Ishikawa (cell line): ENCODE data around the gene CBR3.

Experiments
- CEBPB ChIP-seq: IDR thresholded peaks from 2 replicates; pipeline ENCODE4 v1.6.1; 2012
- CREB1 ChIP-seq: IDR thresholded peaks from 2 replicates; pipeline ENCODE4 v1.6.1; 2012; ENCODE audit warnings: low read depth
- EGR1 ChIP-seq: IDR thresholded peaks from 2 replicates; pipeline ENCODE4 v1.6.1; 2012
- EP300 ChIP-seq: IDR thresholded peaks from 2 replicates; pipeline ENCODE4 v1.6.1; 2012; ENCODE audit warnings: borderline replicate concordance
- FOXM1 ChIP-seq: IDR thresholded peaks from 2 replicates; pipeline ENCODE4 v1.6.1; 2012; ENCODE audit warnings: low read depth, borderline replicate concordance
- NFIC ChIP-seq: IDR thresholded peaks from 2 replicates; pipeline ENCODE4 v1.6.1; 2012
- RAD21 ChIP-seq: IDR thresholded peaks from 2 replicates; pipeline ENCODE4 v1.6.1; 2012; ENCODE audit warnings: low read depth
- TAF1 ChIP-seq: IDR thresholded peaks from 2 replicates; pipeline ENCODE4 v1.6.1; 2012; ENCODE audit warnings: low read depth, mild to moderate bottlenecking
- TCF12 ChIP-seq: IDR thresholded peaks from 2 replicates; pipeline ENCODE4 v1.6.1; 2012; ENCODE audit warnings: low read depth
- TEAD4 ChIP-seq: IDR thresholded peaks from 2 replicates; pipeline ENCODE4 v1.6.1; 2012
- YY1 ChIP-seq: IDR thresholded peaks from 2 replicates; pipeline ENCODE4 v1.6.1; 2012; ENCODE audit warnings: low read depth
- ZBTB7A ChIP-seq: IDR thresholded peaks from 2 replicates; pipeline ENCODE4 v1.6.1; 2012; ENCODE audit warnings: low read depth
- TF ChIP-seq, protein P1 (sequence below): IDR thresholded peaks from 2 replicates; pipeline ENCODE4 v1.6.1; 2012
- TF ChIP-seq, protein P2 (sequence below): IDR thresholded peaks from 2 replicates; pipeline ENCODE4 v1.6.1; 2012; ENCODE audit warnings: low read depth, mild to moderate bottlenecking
- TF ChIP-seq, protein P3 (sequence below): IDR thresholded peaks from 2 replicates; pipeline ENCODE4 v1.6.1; 2012

The CBR3 gene

DNA sequence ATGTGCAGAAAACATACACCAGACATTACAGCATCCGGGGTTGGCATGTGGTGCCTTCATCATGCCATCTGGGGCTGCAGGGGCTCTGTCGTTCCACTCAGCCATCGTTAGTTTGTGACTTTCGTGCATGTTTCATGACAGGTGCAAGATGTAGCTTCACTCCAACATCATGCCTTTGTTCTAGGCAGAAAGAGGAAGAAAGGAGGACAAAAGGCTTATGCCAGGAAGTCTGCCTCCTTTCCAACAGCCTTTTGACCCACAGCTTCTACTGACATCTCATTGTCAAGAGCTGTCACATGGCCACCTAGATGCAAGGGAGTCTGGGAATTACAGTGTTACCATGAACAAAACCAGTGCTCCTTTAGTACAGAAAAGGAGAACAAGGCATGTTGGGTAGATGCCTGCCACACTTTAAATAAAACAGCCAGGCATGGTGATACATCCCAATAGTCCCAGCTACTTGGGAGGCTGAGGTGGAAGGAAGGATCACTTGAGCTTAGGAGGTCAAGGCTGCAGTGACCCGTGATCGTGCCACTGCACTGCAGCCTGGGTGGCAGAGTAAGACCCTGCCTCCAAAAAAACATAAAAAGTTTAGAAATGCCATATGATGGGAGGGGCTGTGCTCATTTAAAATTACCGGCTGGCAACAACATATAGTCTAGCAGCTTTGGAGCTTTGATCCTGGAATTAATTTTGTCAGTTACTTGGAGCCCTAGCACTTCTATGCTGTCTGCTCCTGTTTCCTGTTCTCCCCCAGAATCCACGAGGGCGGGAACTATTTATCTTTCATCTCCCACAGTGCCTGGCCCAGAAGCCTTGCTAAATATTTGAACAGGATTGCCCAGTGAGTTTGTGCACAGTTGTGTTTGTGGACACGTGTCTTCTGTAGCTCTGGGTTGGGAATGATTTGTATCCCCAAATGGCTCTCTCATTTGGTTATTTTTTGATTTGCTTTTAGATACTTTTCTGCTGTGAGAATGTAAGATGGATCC, 29.2 kb downstream of the CBR3 start:
- TF ChIP-seq, protein P1, sequence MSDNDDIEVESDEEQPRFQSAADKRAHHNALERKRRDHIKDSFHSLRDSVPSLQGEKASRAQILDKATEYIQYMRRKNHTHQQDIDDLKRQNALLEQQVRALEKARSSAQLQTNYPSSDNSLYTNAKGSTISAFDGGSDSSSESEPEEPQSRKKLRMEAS: no peak
- TF ChIP-seq TCF12: no peak
- no peak for TF ChIP-seq TAF1
- TF ChIP-seq TEAD4: no peak
- no peak for TF ChIP-seq CREB1
- TF ChIP-seq NFIC: no peak
- no peak for TF ChIP-seq EP300
- TF ChIP-seq ZBTB7A: no peak
- no peak for TF ChIP-seq RAD21
- TF ChIP-seq EGR1: no peak
- TF ChIP-seq, protein P2, sequence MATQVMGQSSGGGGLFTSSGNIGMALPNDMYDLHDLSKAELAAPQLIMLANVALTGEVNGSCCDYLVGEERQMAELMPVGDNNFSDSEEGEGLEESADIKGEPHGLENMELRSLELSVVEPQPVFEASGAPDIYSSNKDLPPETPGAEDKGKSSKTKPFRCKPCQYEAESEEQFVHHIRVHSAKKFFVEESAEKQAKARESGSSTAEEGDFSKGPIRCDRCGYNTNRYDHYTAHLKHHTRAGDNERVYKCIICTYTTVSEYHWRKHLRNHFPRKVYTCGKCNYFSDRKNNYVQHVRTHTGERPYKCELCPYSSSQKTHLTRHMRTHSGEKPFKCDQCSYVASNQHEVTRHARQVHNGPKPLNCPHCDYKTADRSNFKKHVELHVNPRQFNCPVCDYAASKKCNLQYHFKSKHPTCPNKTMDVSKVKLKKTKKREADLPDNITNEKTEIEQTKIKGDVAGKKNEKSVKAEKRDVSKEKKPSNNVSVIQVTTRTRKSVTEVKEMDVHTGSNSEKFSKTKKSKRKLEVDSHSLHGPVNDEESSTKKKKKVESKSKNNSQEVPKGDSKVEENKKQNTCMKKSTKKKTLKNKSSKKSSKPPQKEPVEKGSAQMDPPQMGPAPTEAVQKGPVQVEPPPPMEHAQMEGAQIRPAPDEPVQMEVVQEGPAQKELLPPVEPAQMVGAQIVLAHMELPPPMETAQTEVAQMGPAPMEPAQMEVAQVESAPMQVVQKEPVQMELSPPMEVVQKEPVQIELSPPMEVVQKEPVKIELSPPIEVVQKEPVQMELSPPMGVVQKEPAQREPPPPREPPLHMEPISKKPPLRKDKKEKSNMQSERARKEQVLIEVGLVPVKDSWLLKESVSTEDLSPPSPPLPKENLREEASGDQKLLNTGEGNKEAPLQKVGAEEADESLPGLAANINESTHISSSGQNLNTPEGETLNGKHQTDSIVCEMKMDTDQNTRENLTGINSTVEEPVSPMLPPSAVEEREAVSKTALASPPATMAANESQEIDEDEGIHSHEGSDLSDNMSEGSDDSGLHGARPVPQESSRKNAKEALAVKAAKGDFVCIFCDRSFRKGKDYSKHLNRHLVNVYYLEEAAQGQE: no peak
- no peak for TF ChIP-seq CEBPB
- TF ChIP-seq, protein P3, sequence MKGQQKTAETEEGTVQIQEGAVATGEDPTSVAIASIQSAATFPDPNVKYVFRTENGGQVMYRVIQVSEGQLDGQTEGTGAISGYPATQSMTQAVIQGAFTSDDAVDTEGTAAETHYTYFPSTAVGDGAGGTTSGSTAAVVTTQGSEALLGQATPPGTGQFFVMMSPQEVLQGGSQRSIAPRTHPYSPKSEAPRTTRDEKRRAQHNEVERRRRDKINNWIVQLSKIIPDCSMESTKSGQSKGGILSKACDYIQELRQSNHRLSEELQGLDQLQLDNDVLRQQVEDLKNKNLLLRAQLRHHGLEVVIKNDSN: no peak; the same call in 1 of the 2 replicates
- TF ChIP-seq YY1: no peak
- TF ChIP-seq FOXM1: no peak

DNA sequence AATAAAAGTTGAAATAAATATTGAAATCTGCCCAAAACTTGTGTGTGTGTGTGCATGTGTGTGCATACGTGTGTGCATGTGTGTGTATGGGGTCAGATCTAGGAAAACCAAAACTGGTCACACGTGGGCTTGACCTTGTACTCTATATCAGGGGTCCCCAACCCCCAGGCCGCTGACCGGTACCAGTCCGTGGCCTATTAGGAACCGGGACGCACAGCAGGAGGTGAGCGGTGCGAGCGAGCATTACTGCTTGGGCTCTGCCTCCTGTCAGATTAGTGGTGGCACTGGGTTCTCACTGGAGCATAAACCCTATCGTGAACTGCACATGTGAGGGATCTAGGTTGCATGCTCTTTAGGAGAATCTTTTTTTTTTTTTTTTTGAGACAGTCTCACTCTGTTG, 30.5 kb downstream of the CBR3 start:
- TF ChIP-seq CEBPB (no peak), RAD21 (no peak), TAF1 (no peak), ZBTB7A (no peak), CREB1 (no peak), TCF12 (no peak), FOXM1 (no peak), EP300 (no peak), NFIC (no peak), YY1 (no peak), TEAD4 (no peak), EGR1 (no peak)
- TF ChIP-seq, protein P2: no peak
- TF ChIP-seq, protein P1: no peak
- TF ChIP-seq, protein P3: no peak

DNA sequence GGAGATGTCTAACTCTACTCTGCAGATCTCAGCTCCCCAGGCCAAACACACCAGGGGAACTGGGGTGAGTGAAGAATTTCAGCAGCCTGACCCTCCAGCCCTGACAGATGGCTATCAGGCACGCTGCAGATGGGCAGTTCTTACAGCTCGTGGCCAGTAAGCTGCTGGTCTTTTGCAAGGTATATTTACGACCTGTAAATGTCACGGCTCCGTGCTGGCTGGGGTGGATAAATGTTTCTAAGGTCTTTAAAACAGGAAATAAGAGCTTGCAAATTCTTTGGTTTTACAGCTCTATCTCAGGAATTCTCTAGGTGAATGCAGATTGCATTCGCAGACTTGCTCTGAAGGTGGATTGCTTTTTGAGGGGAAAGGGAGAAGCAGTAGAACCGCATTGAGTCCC, 31.8 kb downstream of the CBR3 start:
- TF ChIP-seq TEAD4 (no peak), TCF12 (no peak), ZBTB7A (no peak), RAD21 (no peak), CEBPB (no peak), TAF1 (no peak), EGR1 (no peak), NFIC (no peak)
- TF ChIP-seq, protein P3: no peak
- TF ChIP-seq, protein P1: no peak

DNA sequence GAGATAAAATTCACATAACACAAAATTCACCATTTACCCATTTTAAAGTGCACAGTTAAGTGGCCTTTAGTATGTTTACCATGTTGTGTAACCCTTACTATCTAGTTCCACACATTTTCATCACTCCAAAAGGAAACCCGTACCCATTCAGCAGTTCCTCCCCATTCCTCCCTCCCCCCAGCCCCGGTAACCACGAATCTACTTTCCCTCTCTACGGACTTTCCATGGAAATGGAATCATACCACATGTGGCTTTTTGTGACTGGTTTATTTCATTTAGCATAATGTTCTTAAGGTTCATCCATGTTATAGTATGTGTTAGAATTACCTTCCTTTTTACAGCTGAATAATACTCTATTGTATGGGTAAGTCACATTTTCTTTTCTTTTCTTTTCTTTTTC, 32.7 kb downstream of the CBR3 start:
- TF ChIP-seq ZBTB7A (no peak), TEAD4 (no peak), TCF12 (no peak), RAD21 (no peak), EGR1 (no peak), CREB1 (no peak)
- TF ChIP-seq, protein P2: no peak
